OCI-LY7 (cell line): ENCODE data around the gene COL4A3. TPM values are rescaled to one million over a fixed set of nuclear protein-coding genes. Genes with fewer than 3 reads are reported as not detected.

Experiments used
- BruUV-seq: library from RNA; stranded (reverse); fragments of 400-500 nt; replicated peaks from 2 replicates; lab custom pipeline; 2021; lab: Mats Ljungman, UMichigan
- CTCF ChIA-PET: fragments of 300-600 bp; sonication (Branson Sonifier 250); formaldehyde crosslinking; loops from one replicate; lab custom pipeline; 2022; ENCODE audit warnings: antibody characterized with exemption; ENCODE audit not compliant: unreplicated experiment; lab: Charles Lee
- POLR2A ChIA-PET: fragments of 300-600 bp; sonication (Branson Sonifier 250); formaldehyde crosslinking; loops from one replicate; lab custom pipeline; 2022; ENCODE audit warnings: antibody characterized with exemption; lab: Charles Lee
- DNase-seq: peaks from one replicate; pipeline ENCODE4 v3.0.0-alpha.2; 2015; ENCODE audit warnings: low spot score
- H2AFZ ChIP-seq: fragments of 200-600 bp; sonication (generic), shearing (Covaris generic); 2 replicates; pipeline ENCODE4 v1.6.1; 2014; ENCODE audit warnings: mild to moderate bottlenecking, antibody characterized with exemption, low read length, moderate library complexity
- H3K27ac ChIP-seq: fragments of 200-600 bp; sonication (generic); 2 replicates; pipeline ENCODE4 v1.5.1; 2014; ENCODE audit warnings: mixed run types, low read depth, mild to moderate bottlenecking, moderate library complexity, low read length, inconsistent platforms; ENCODE audit not compliant: poor library complexity, severe bottlenecking
- H3K36me3 ChIP-seq: fragments of 200-600 bp; sonication (generic); 2 replicates; pipeline ENCODE4 v1.6.1; 2014; ENCODE audit warnings: mild to moderate bottlenecking, antibody characterized with exemption, low read length, moderate library complexity, mixed read lengths; ENCODE audit not compliant: insufficient read depth
- H3K4me1 ChIP-seq: fragments of 200-600 bp; sonication (generic); 2 replicates; pipeline ENCODE4 v1.5.1; 2014; ENCODE audit warnings: mild to moderate bottlenecking, low read length; ENCODE audit not compliant: insufficient read depth, poor library complexity, severe bottlenecking
- H3K4me2 ChIP-seq: fragments of 200-600 bp; sonication (generic); 2 replicates; pipeline ENCODE4 v1.6.1; 2014; ENCODE audit warnings: mild to moderate bottlenecking, low read length
- H3K4me3 ChIP-seq: fragments of 200-600 bp; sonication (generic); 2 replicates; pipeline ENCODE4 v1.5.1; 2014; ENCODE audit warnings: mild to moderate bottlenecking, low read depth, low read length; ENCODE audit not compliant: poor library complexity, severe bottlenecking
- H3K79me2 ChIP-seq: fragments of 200-600 bp; sonication (generic); 2 replicates; pipeline ENCODE4 v1.6.1; 2016; ENCODE audit warnings: low read depth, mild to moderate bottlenecking, low read length, moderate library complexity, mixed read lengths; ENCODE audit not compliant: insufficient read depth
- H3K9me2 ChIP-seq: fragments of 200-600 bp; sonication (generic); 2 replicates; pipeline ENCODE4 v1.6.1; 2016; ENCODE audit warnings: mild to moderate bottlenecking, low read length, mixed read lengths; ENCODE audit not compliant: insufficient read depth
- H3K9me3 ChIP-seq: fragments of 200-600 bp; sonication (generic); 2 replicates; pipeline ENCODE4 v1.6.1; 2014; ENCODE audit warnings: mild to moderate bottlenecking, mixed run types, low read length, mixed read lengths
- H4K20me1 ChIP-seq: fragments of 200-600 bp; sonication (generic); 2 replicates; pipeline ENCODE4 v1.6.1; 2014; ENCODE audit warnings: mild to moderate bottlenecking, antibody characterized with exemption, low read length, moderate library complexity, mixed read lengths; ENCODE audit not compliant: insufficient read depth
- EZH2phosphoT487 ChIP-seq: fragments of 200-600 bp; sonication (generic); IDR thresholded peaks from 2 replicates; pipeline ENCODE4 v1.6.1; 2018; ENCODE audit warnings: low read depth, borderline replicate concordance, mild to moderate bottlenecking, mixed run types, antibody characterized with exemption, low read length, moderate library complexity, mixed read lengths
- intact Hi-C: fragments of 100-400 bp; cut with micrococcal nuclease; formaldehyde crosslinking; loops from one replicate; pipeline ENCODE4 v1.10.0; 2022; ENCODE audit not compliant: unreplicated experiment
- total RNA-seq, 2 experiments: library from RNA; depleted of rRNA in 1 of 2; stranded (reverse); fragments of >200 nt in 1 of 2; shearing (Covaris generic) in 1 of 2; gene quantifications; 2 replicates each; pipeline ENCODE4 v1.2.3, GENCODE V29; 2014 to 2022
- TF ChIP-seq, protein P1 (sequence below): fragments of 200-600 bp; sonication (generic); conservative IDR thresholded peaks from 2 replicates; pipeline ENCODE4 v1.5.1; 2014; ENCODE audit warnings: mild to moderate bottlenecking, antibody characterized with exemption, low read length, moderate library complexity, mixed read lengths

The COL4A3 gene
- total RNA-seq, 2 experiments from 2014 or later, result 0.06 to 10.9 TPM

DNA sequence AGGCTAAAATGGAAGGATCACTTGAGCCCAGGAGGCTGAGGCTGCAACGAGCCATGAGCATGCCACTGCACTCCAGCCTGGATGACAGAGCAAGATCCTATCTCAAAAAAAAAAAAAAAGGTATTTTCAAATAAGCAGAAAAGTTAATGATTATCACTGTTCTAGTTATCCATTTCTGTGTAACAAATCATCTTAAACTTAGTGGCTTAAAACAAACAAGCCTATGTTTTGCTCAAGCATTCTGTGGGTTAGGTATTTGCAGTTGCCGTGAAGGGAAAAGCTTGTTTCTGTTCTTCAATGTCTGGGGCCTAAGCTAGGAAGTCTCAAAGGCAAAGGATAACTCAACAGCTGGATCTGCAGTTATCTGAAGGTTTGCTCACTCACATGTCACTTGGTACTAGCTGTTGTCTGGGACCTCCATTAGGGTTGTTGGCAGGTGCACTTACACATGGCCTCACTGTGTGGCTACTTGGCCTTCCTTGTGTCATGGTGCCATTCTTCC is 174.7 kb downstream of the COL4A3 start:
- no peak overlapping the region for H2AFZ ChIP-seq
- H3K4me2 ChIP-seq, result no peak overlapping the region
- H3K4me3 ChIP-seq, result no peak overlapping the region
- intact Hi-C loops, result no loop called here
- no peak overlapping the region for H3K27ac ChIP-seq
- H3K79me2 ChIP-seq, result no peaks in the 10 kb centered on the region
- DNase-seq, result no peak
- peaks cover 58% of the 10 kb centered on the region for H3K36me3 ChIP-seq
- H3K4me1 ChIP-seq, result no peaks in the 10 kb centered on the region
- no TSS peak for BruUV-seq
- no peaks in the 10 kb centered on the region for H4K20me1 ChIP-seq
- H3K9me3 ChIP-seq, result no peaks in the 10 kb centered on the region
- ChIA-PET POLR2A (interaction anchor here (1.0 to 2.7 kb wide), 4 partner anchors 9 to 18 kb away, joined by 3 to 12 read pairs (median 4); no protein-coding TSS in a partner anchor), CTCF (no interaction called here)
- no peak for TF ChIP-seq EZH2phosphoT487
- TF ChIP-seq, protein P1, sequence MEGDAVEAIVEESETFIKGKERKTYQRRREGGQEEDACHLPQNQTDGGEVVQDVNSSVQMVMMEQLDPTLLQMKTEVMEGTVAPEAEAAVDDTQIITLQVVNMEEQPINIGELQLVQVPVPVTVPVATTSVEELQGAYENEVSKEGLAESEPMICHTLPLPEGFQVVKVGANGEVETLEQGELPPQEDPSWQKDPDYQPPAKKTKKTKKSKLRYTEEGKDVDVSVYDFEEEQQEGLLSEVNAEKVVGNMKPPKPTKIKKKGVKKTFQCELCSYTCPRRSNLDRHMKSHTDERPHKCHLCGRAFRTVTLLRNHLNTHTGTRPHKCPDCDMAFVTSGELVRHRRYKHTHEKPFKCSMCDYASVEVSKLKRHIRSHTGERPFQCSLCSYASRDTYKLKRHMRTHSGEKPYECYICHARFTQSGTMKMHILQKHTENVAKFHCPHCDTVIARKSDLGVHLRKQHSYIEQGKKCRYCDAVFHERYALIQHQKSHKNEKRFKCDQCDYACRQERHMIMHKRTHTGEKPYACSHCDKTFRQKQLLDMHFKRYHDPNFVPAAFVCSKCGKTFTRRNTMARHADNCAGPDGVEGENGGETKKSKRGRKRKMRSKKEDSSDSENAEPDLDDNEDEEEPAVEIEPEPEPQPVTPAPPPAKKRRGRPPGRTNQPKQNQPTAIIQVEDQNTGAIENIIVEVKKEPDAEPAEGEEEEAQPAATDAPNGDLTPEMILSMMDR, result no peak
- H3K9me2 ChIP-seq, result no peaks in the 10 kb centered on the region

DNA sequence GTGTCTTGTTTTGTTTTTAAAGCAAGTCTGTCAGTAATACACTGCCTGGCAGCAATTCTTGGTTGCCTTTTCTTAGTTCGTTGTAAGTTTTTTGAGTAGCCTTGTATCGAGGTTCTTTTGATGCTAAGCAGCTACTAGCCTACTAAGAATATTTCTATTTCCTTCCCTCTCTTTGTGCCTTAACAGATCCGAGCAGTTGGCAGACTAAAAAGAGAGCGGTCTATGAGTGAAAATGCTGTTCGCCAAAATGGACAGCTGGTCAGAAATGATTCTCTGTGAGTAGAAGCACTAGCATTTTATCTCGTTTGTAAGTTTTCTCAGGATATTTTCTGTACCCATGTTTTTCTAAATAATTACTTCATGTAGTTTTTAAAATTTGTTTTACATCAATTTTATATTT is 175.7 kb downstream of the COL4A3 start:
- intact Hi-C loops, result no loop called here
- H4K20me1 ChIP-seq, result no peaks in the 10 kb centered on the region
- H2AFZ ChIP-seq, result no peak overlapping the region
- H3K9me2 ChIP-seq, result no peaks in the 10 kb centered on the region
- H3K27ac ChIP-seq, result no peak overlapping the region
- H3K4me2 ChIP-seq, result no peak overlapping the region
- no TSS peak for BruUV-seq
- no peak overlapping the region for H3K4me3 ChIP-seq
- CTCF ChIA-PET, result no interaction called here
- POLR2A ChIA-PET, result interaction anchor here (0.6 to 2.7 kb wide), 4 partner anchors 8 to 211 kb away, joined by 3 to 12 read pairs (median 4); no protein-coding TSS in a partner anchor
- H3K9me3 ChIP-seq, result no peaks in the 10 kb centered on the region
- no peak for DNase-seq
- no peaks in the 10 kb centered on the region for H3K79me2 ChIP-seq
- peaks cover 51% of the 10 kb centered on the region for H3K36me3 ChIP-seq
- H3K4me1 ChIP-seq, result no peaks in the 10 kb centered on the region
- no peak for TF ChIP-seq EZH2phosphoT487
- TF ChIP-seq, protein P1, result no peak

DNA sequence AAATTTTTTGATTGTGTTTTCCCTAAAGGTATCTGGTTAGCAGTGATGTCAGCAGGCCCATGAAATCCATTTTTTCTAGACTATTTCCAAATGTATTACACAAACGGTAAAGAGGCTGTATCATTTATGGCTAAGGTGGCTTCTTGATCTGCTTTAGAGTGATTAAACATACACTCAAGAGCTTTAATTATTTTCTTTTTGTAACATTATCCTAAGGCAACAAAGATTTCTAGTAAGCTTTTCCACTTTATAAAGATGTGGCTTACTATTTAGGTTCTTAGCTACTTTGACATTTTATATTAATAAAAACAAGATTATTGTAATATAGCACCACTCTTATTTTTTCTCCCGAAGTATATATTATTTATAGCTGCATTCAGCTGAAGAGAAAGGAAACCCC is 177.1 kb downstream of the COL4A3 start:
- Histone ChIP-seq H3K9me2 (no peaks in the 10 kb centered on the region), H3K4me3 (no peak overlapping the region), H3K79me2 (no peaks in the 10 kb centered on the region), H3K36me3 (peaks cover 45% of the 10 kb centered on the region; the same call in 1 of the 2 replicates), H3K4me2 (no peak overlapping the region), H3K9me3 (no peaks in the 10 kb centered on the region), H4K20me1 (no peaks in the 10 kb centered on the region), H2AFZ (no peak overlapping the region), H3K4me1 (no peaks in the 10 kb centered on the region), H3K27ac (no peak overlapping the region)
- intact Hi-C loops, result no loop called here
- DNase-seq, result no peak
- TF ChIP-seq, protein P1, result no peak
- no peak for TF ChIP-seq EZH2phosphoT487
- ChIA-PET POLR2A (interaction anchor here (0.6 to 1.0 kb wide), 2 partner anchors 8 to 277 kb away, joined by 4 read pairs; no protein-coding TSS in a partner anchor), CTCF (no interaction called here)
- no TSS peak for BruUV-seq
